Activated CD4-positive, CD25-positive, alpha-beta regulatory T cell (primary cell): ENCODE measurements around the gene THAP10.
"Not testable (repeated sequence)": the region's sequence is repeated elsewhere in the genome, so short reads cannot be mapped to it uniquely, and the experiment has no call there.

ENCODE experiments used
- DNase-seq, 4 experiments: peaks; one replicate each; lab custom pipeline; 2025; lab: John Stamatoyannopoulos, UW

Gene THAP10

GRCh38 chr15:70876683-70877082 lies 15.6 kb downstream of the THAP10 start:
- DNase-seq: no peak

- DNase-seq: no peak
Observed at GRCh38 chr15:70876011-70876410, 16.2 kb downstream of the THAP10 start.

GRCh38 chr15:70875001-70875782 lies 17.0 kb downstream of the THAP10 start:
- no peak for DNase-seq

- DNase-seq: no peak
Observed at GRCh38 chr15:70873232-70874054, 18.8 kb downstream of the THAP10 start.

- not testable (repeated sequence) for DNase-seq
Observed at GRCh38 chr15:70871490-70871889, 20.7 kb downstream of the THAP10 start.

- DNase-seq: no peak
Observed at GRCh38 chr15:70870051-70870450, 22.2 kb downstream of the THAP10 start.

- no peak for DNase-seq
Observed at GRCh38 chr15:70869346-70869745, 22.9 kb downstream of the THAP10 start.

- DNase-seq: no peak
Observed at GRCh38 chr15:70867911-70868467, 24.2 kb downstream of the THAP10 start.

GRCh38 chr15:70866982-70867641 lies 25.1 kb downstream of the THAP10 start:
- DNase-seq: no peak

GRCh38 chr15:70863450-70864218 lies 28.6 kb downstream of the THAP10 start:
- DNase-seq: no peak

- no peak for DNase-seq
Observed at GRCh38 chr15:70859998-70860397, 32.2 kb downstream of the THAP10 start.

GRCh38 chr15:70859322-70859908 lies 32.8 kb downstream of the THAP10 start:
- DNase-seq: no peak

GRCh38 chr15:70858614-70859321 lies 33.5 kb downstream of the THAP10 start:
- DNase-seq: not testable (repeated sequence)

GRCh38 chr15:70857562-70858285 lies 34.5 kb downstream of the THAP10 start:
- no peak for DNase-seq

GRCh38 chr15:70856884-70857561 lies 35.2 kb downstream of the THAP10 start:
- no peak for DNase-seq

GRCh38 chr15:70856177-70856883 lies 35.9 kb downstream of the THAP10 start:
- DNase-seq: no peak

- no peak for DNase-seq
Observed at GRCh38 chr15:70855764-70856163, 36.5 kb downstream of the THAP10 start.

- DNase-seq: no peak
Observed at GRCh38 chr15:70854666-70854976, 37.6 kb downstream of the THAP10 start.
